Cardiac muscle cell (in vitro differentiated cells and primary cell): ENCODE data around the gene ACTL7B. TPM values are rescaled to one million over a fixed set of nuclear protein-coding genes. Genes with fewer than 3 reads are reported as not detected.

Experiments used
- DNase-seq, 2 donors: peaks; one replicate each; pipeline versions ENCODE4 v3.0.0 to v3.0.0-alpha.2; 2010 to 2017; ENCODE audit warnings: low read depth in 1 of 2, low spot score in 1 of 2
- H3K27ac ChIP-seq: fragments of 200-600 bp; sonication (generic); 2 replicates; pipeline ENCODE4 v1.5.1; 2016
- H3K27me3 ChIP-seq: fragments of 200-600 bp; sonication (generic); 2 replicates; pipeline ENCODE4 v1.6.0; 2016; ENCODE audit warnings: control low read depth
- H3K36me3 ChIP-seq: fragments of 200-600 bp; sonication (generic); 2 replicates; pipeline ENCODE4 v1.5.1; 2016; ENCODE audit warnings: control low read depth
- H3K4me1 ChIP-seq: fragments of 200-600 bp; sonication (generic); 2 replicates; pipeline ENCODE4 v1.8.1; 2017; ENCODE audit warnings: low read depth, mild to moderate bottlenecking, mixed run types
- H3K4me3 ChIP-seq: fragments of 200-600 bp; sonication (generic); 2 replicates; pipeline ENCODE4 v1.5.1; 2016; ENCODE audit warnings: mild to moderate bottlenecking
- H3K9me3 ChIP-seq: fragments of 200-600 bp; sonication (generic); 2 replicates; pipeline ENCODE4 v1.5.1; 2017; ENCODE audit warnings: low read depth, mild to moderate bottlenecking, control low read depth
- CTCF ChIP-seq: IDR thresholded peaks from 2 replicates; pipeline ENCODE4 v1.5.1; 2012; ENCODE audit warnings: low read depth, mild to moderate bottlenecking, low read length
- polyA plus RNA-seq: library from polyadenylated mRNA; unstranded; fragments of >200 nt; fragmentation: Nextera tagmentation; extraction: Ambion mirVana; gene quantifications from 2 replicates; pipeline ENCODE4 v1.2.1, GENCODE V29; 2016
- total RNA-seq: library from RNA; depleted of rRNA; stranded (reverse); fragments of >200 nt; gene quantifications from 2 replicates; pipeline ENCODE4 v1.2.3, GENCODE V29; 2016

ACTL7B gene
- total and polyA plus RNA-seq, 2 experiments from 2014 or later = not detected

GRCh38 chr9:108816037-108816436, 39.7 kb downstream of the ACTL7B start:
- no peak overlapping the region for H3K4me3 ChIP-seq
- H3K27me3 ChIP-seq = no peaks in the 10 kb centered on the region
- no peak for TF ChIP-seq CTCF
- H3K27ac ChIP-seq = no peak overlapping the region
- no peaks in the 10 kb centered on the region for H3K9me3 ChIP-seq
- H3K4me1 ChIP-seq = no peaks in the 10 kb centered on the region
- DNase-seq = peak in 1 of 2 donors; percentile 21
- H3K36me3 ChIP-seq = no peaks in the 10 kb centered on the region

DNA sequence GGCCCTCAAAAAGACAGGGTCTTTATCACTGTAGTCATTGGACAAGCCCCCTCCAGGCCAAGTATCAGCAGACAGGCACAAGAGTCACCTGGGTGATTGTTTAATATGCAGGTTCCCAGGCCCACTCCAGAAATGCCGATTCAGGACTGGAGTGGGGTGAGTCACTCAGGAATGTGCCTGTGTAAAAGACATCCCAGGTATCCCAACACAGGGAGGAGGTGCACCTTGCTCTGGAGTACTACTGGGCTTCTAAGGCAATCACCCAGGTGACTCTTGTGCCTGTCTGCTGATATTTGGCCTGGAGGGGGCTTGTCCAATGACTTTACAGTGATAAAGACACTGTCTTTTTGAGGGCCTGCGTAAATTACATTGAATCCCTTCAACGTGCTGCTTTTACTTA, 40.6 kb downstream of the ACTL7B start:
- DNase-seq = no peak
- Histone ChIP-seq H3K4me1 (no peaks in the 10 kb centered on the region), H3K4me3 (no peak overlapping the region), H3K36me3 (no peaks in the 10 kb centered on the region), H3K27ac (no peak overlapping the region), H3K27me3 (no peaks in the 10 kb centered on the region), H3K9me3 (no peaks in the 10 kb centered on the region)
- no peak for TF ChIP-seq CTCF

GRCh38 chr9:108813951-108814601, 41.7 kb downstream of the ACTL7B start:
- H3K27ac ChIP-seq = no peak overlapping the region
- H3K36me3 ChIP-seq = no peaks in the 10 kb centered on the region
- DNase-seq = peak in 1 of 2 donors; percentile 48
- H3K27me3 ChIP-seq = no peaks in the 10 kb centered on the region
- H3K4me1 ChIP-seq = no peaks in the 10 kb centered on the region
- TF ChIP-seq CTCF = peak; percentile 41
- H3K9me3 ChIP-seq = no peaks in the 10 kb centered on the region
- no peak overlapping the region for H3K4me3 ChIP-seq

DNA sequence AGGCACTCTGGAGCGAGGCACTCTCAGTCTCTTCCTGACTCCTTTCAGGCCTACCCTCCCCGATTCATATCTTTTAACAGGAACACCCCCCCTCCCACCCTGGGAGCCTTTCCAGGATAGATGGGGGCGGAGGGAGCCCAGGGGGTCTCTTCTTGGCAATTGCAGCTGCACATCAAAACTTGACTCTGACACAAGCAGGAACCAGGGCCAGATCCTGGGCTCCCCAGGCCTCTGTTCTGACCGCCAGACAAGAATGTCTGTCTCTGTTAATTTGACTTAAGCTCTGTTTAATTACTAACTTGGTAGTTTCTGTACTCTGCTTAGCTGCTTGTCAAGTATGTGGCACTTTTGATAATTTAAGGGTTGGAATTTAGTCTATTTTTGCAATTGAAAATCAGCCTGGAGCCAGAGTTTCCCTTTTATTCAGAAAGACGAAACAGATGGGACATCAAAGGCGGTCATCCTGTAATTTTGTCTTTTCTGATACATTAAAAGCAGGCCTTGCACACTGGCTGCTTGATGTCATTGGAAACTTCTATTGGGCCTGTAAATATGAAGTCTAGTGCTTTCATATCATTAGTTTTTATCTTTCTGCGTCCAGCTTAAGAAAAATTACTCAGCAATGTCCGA, 43.3 kb downstream of the ACTL7B start:
- H3K4me1 ChIP-seq = no peaks in the 10 kb centered on the region
- H3K9me3 ChIP-seq = no peaks in the 10 kb centered on the region
- no peak overlapping the region for H3K4me3 ChIP-seq
- H3K36me3 ChIP-seq = no peaks in the 10 kb centered on the region
- no peak for TF ChIP-seq CTCF
- H3K27me3 ChIP-seq = no peaks in the 10 kb centered on the region
- DNase-seq = no peak
- H3K27ac ChIP-seq = no peak overlapping the region

- Histone ChIP-seq H3K4me3 (no peak overlapping the region), H3K4me1 (no peaks in the 10 kb centered on the region), H3K9me3 (no peaks in the 10 kb centered on the region), H3K27me3 (no peaks in the 10 kb centered on the region), H3K27ac (no peak overlapping the region), H3K36me3 (no peaks in the 10 kb centered on the region)
- no peak for DNase-seq
- no peak for TF ChIP-seq CTCF
These were observed 43.8 kb downstream of the ACTL7B start for GRCh38 chr9:108811944-108812343.
